HEK293T (cell line): ENCODE measurements around the gene BAHCC1.

Source experiments
- ARNT ChIP-seq: fragments of 450-650 bp; IDR thresholded peaks from 2 replicates; pipeline ENCODE4 v1.6.1; 2017; ENCODE audit warnings: mild to moderate bottlenecking
- BHLHE40 ChIP-seq: fragments of 450-650 bp; IDR thresholded peaks from 2 replicates; pipeline ENCODE4 v1.6.1; 2016; ENCODE audit warnings: mild to moderate bottlenecking, moderate library complexity, borderline replicate concordance
- CTBP1 ChIP-seq: fragments of 450-650 bp; IDR thresholded peaks from 2 replicates; pipeline ENCODE4 v1.6.1; 2016; ENCODE audit warnings: borderline replicate concordance
- ELF4 ChIP-seq: fragments of 450-650 bp; IDR thresholded peaks from 2 replicates; pipeline ENCODE4 v1.6.1; 2017; ENCODE audit warnings: antibody characterized with exemption
- FOXA1 ChIP-seq: fragments of 450-650 bp; IDR thresholded peaks from 2 replicates; pipeline ENCODE4 v1.6.1; 2016; ENCODE audit warnings: mild to moderate bottlenecking
- FOXK2 ChIP-seq: fragments of 450-650 bp; IDR thresholded peaks from 2 replicates; pipeline ENCODE4 v1.6.1; 2016; ENCODE audit warnings: mild to moderate bottlenecking
- FOXM1 ChIP-seq: fragments of 450-650 bp; IDR thresholded peaks from 2 replicates; pipeline ENCODE4 v1.6.1; 2017; ENCODE audit warnings: mild to moderate bottlenecking, borderline replicate concordance
- L3MBTL2 ChIP-seq: fragments of 450-650 bp; conservative IDR thresholded peaks from 2 replicates; pipeline ENCODE4 v1.6.1; 2016; ENCODE audit warnings: mild to moderate bottlenecking
- LEF1 ChIP-seq: fragments of 450-650 bp; IDR thresholded peaks from 2 replicates; pipeline ENCODE4 v1.6.1; 2017; ENCODE audit warnings: mild to moderate bottlenecking, borderline replicate concordance
- NFRKB ChIP-seq: fragments of 450-650 bp; IDR thresholded peaks from 2 replicates; pipeline ENCODE4 v1.6.1; 2016; ENCODE audit warnings: mild to moderate bottlenecking, moderate library complexity
- SP1 ChIP-seq: fragments of 450-650 bp; IDR thresholded peaks from 2 replicates; pipeline ENCODE4 v1.6.1; 2017
- SUZ12 ChIP-seq: fragments of 450-650 bp; IDR thresholded peaks from 2 replicates; pipeline ENCODE4 v1.6.1; 2016; ENCODE audit warnings: mild to moderate bottlenecking
- TARDBP ChIP-seq: fragments of 450-650 bp; IDR thresholded peaks from 2 replicates; pipeline ENCODE4 v1.6.1; 2016
- ZNF384 ChIP-seq: fragments of 450-650 bp; IDR thresholded peaks from 2 replicates; pipeline ENCODE4 v1.6.1; 2016

GRCh38 chr17:81359218-81359617, 36.0 kb upstream of the BAHCC1 start:
- no peak for TF ChIP-seq FOXM1
- TF ChIP-seq FOXK2, result no peak
- TF ChIP-seq ARNT, result no peak
- TF ChIP-seq LEF1, result no peak
- TF ChIP-seq NFRKB, result no peak
- no peak for TF ChIP-seq SUZ12
- no peak for TF ChIP-seq SP1
- TF ChIP-seq ELF4, result no peak
- no peak for TF ChIP-seq TARDBP
- no peak for TF ChIP-seq L3MBTL2
- TF ChIP-seq FOXA1, result no peak
- TF ChIP-seq BHLHE40, result no peak
- TF ChIP-seq ZNF384, result no peak
- no peak for TF ChIP-seq CTBP1
